ENCODE data around the gene VPS9D1. TPM values are rescaled to one million over a fixed set of nuclear protein-coding genes. Genes with fewer than 3 reads are reported as not detected.

Gene VPS9D1
- total and polyA plus RNA-seq, 2 of the 4 experiments (the other 2 are of a cell fraction): 1.8 to 20.3 TPM

DNA sequence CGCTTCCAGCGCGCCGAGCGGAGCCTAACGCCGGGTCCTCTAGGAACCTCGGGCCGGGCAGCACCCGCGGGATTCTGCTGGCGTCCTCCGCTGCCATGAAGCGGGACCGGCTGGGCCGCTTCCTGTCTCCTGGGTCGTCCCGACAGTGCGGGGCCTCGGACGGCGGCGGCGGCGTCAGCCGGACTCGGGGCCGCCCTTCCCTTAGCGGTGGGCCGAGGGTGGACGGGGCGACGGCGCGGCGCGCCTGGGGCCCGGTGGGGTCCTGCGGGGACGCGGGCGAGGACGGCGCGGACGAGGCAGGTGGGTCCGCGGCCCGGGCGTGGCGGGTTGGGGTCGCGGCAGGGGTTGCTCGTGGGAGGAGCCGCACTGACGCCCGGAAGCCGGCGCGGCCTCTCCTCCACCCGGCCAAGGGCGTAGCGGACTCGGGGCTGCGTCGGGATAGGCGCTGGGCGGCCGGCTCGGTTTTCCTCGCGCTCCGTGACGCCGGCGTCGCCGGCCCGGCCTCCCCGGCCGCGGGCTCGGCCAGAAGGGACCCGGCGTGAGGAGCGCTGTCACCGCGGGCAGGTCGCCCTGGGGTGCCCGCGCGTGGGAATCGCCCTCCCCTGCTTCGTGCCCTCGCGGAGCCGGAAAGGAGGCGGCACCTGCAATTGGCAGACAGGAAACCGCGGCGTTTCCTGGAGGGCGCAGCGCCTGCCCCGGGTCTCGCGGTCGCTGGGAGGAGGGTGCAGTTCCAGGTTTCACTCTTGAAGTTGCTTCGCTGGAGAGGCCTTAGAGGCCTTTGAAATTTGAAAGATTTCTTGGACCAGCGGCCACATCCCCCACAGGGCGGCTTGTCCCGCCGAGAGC, 1.1 kb upstream of the VPS9D1 start:
- H4K8ac ChIP-seq (ENCODE audit: low read depth in 2 of 2, low read length in 2 of 2): no peak overlapping the region; a peak in 1 of 4 replicates
- peak overlapping the region; percentile 80 for H2AFZ ChIP-seq (replicated peaks; ENCODE audit: low read length, poor library complexity)
- H2BK20ac ChIP-seq (ENCODE audit: low read depth, low read length): no peak overlapping the region
- H2AK5ac ChIP-seq (ENCODE audit: low read depth, low read length): no peak overlapping the region
- peaks cover 33% of the 10 kb centered on the region for H4K20me1 ChIP-seq (ENCODE audit: insufficient read depth, low read length)
- H2AK9ac ChIP-seq (replicated peaks; ENCODE audit: low read depth, low read length, poor library complexity): peak overlapping the region; percentile 91
- no peaks in the 10 kb centered on the region for H3K9me3 ChIP-seq (ENCODE audit: control insufficient read depth, insufficient read depth, low read length)
- H3K23ac ChIP-seq (ENCODE audit: low read depth, low read length): peak overlapping the region; percentile 7; the same call in 1 of the 2 replicates
- no peak overlapping the region for H2BK15ac ChIP-seq (ENCODE audit: low read depth, low read length)
- H3K36me3 ChIP-seq (ENCODE audit: control insufficient read depth, insufficient read depth, low read length): peaks cover 23% of the 10 kb centered on the region
- no peak overlapping the region for H4K5ac ChIP-seq (ENCODE audit: low read depth, low read length)
- no peak overlapping the region for H2BK120ac ChIP-seq (ENCODE audit: low read depth, low read length)
- H3K18ac ChIP-seq (ENCODE audit: low read depth, low read length): no peak overlapping the region
- DNase-seq: peak; percentile 34
- H2BK5ac ChIP-seq (ENCODE audit: low read depth, low read length, poor library complexity, severe bottlenecking): peak overlapping the region; percentile 56
- H3K9ac ChIP-seq (ENCODE audit: low read depth, low read length): peak overlapping the region; percentile 59
- dilution Hi-C loops (cut with HindIII; ENCODE audit: low sequenced_read_pairs, unreplicated experiment): no loop called here
- POLR2A ChIA-PET (ENCODE audit: unreplicated experiment): no interaction called here
- peak overlapping the region; percentile 94 for H3K4me3 ChIP-seq (ENCODE audit: insufficient read depth, low read depth, low read length)
- no peak overlapping the region for H3K56ac ChIP-seq (ENCODE audit: extremely low read depth, insufficient read depth, low read length)
- H4K91ac ChIP-seq (ENCODE audit: insufficient read depth, low read depth, low read length): no peak overlapping the region; the same call in 1 of the 2 replicates
- no TSS peak for BruUV-seq (replicated peaks)
- in situ Hi-C loops (cut with MboI; ENCODE audit: low sequenced_read_pairs): no loop called here
- H3K27ac ChIP-seq (ENCODE audit: insufficient read depth, low read length): peak overlapping the region; percentile 75
- 0% methylated on average over 49 of the region's 112 CpGs; no CpG with 5 or more reads in 1 of the 2 experiments for WGBS, 2 experiments (ENCODE audit: extremely low coverage in 2 of 2, insufficient read length in 1 of 2)
- intact Hi-C loops (cut with micrococcal nuclease): loop anchor here (5.0 to 10.0 kb wide), 2 partner anchors 93 to 141 kb away; partner anchors contain the start of gene FANCA
- TF ChIP-seq, protein P1, sequence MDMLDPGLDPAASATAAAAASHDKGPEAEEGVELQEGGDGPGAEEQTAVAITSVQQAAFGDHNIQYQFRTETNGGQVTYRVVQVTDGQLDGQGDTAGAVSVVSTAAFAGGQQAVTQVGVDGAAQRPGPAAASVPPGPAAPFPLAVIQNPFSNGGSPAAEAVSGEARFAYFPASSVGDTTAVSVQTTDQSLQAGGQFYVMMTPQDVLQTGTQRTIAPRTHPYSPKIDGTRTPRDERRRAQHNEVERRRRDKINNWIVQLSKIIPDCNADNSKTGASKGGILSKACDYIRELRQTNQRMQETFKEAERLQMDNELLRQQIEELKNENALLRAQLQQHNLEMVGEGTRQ (IDR thresholded peaks at IDR 0.05; ENCODE audit: low read depth, low read length): no peak
- 0 out of 2 replicates have a peak, but pooled peaks have one; percentile 10 for TF ChIP-seq MXI1 (IDR thresholded peaks at IDR 0.05; ENCODE audit: borderline replicate concordance, low read depth, low read length)
- TF ChIP-seq POLR2A (IDR thresholded peaks at IDR 0.05; ENCODE audit: low read depth, low read length): 0 out of 2 replicates have a peak, but pooled peaks have one; percentile 13
- peaks cover 17% of the 10 kb centered on the region for H3K4me1 ChIP-seq (ENCODE audit: control insufficient read depth, insufficient read depth, low read length)
- 0 out of 2 replicates have a peak overlapping the region, but pooled peaks have one; percentile 22 for H3K4ac ChIP-seq (ENCODE audit: low read depth, low read length)
- 0 out of 2 replicates have a peak, but pooled peaks cover 3% of the 10 kb centered on the region for H3K9me1 ChIP-seq (ENCODE audit: insufficient read depth, low read length)
- H3K14ac ChIP-seq (replicated peaks; ENCODE audit: low read depth, low read length): no peak overlapping the region
- peak overlapping the region; percentile 96 for H3K4me2 ChIP-seq (ENCODE audit: low read depth, low read length)
- H3K27me3 ChIP-seq (ENCODE audit: control insufficient read depth, insufficient read depth, low read length): no peaks in the 10 kb centered on the region
- peaks cover 38 to 70% of the 10 kb centered on the region in 2 experiments for H3K79me1 ChIP-seq (ENCODE audit: low read depth in 1 of 2, low read length in 2 of 2)
- CTCF ChIA-PET: no interaction called here
- peak; percentile 38 for ATAC-seq (ENCODE audit: low read depth)

All from IMR-90 (cell line).